Measurements from ENCODE around the gene LEFTY1. TPM values are rescaled to one million over a fixed set of nuclear protein-coding genes. Genes with fewer than 3 reads are reported as not detected.

The LEFTY1 gene
- total and polyA plus RNA-seq, 2 donors (not counting 1 experiment from before 2014, with no cell fraction given): not detected

DNA sequence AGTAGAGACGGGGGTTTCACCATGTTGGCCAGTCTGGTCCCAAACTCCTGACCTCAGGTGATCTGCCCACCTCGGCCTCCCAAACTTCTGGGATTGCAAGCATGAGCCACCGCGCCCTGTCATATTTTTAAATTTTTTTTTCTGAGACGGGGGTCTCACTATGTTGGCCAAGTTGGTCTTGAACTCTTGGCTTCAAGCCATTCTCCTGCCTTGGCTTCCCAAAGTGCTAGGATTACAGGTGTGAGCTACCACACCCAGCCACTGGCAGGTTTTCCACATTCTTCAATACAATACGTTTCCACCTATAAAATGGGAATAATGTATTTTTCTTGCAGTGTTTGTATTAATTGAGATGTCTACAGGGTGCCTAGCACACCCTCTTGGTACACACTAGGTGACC, 3.4 kb upstream of the LEFTY1 start:
- no peaks in the 10 kb centered on the region for H4K20me1 ChIP-seq (ENCODE audit: control insufficient read depth, extremely low read depth, insufficient read depth, low read length)
- no peaks in the 10 kb centered on the region for H3K9me3 ChIP-seq (ENCODE audit: control insufficient read depth, insufficient read depth, low read depth, low read length)
- TF ChIP-seq EZH2 (IDR thresholded peaks at IDR 0.05; ENCODE audit: low read length, missing control alignments) (no peak), CTCF (conservative IDR thresholded peaks at IDR 0.05 in 1 of 2, IDR thresholded peaks at IDR 0.05 in 1 of 2; ENCODE audit: low read depth in 1 of 2, low read length in 2 of 2) (no peak)
- no peaks in the 10 kb centered on the region for H3K27me3 ChIP-seq (ENCODE audit: control insufficient read depth, insufficient read depth, low read length)
- no peak overlapping the region for H3K9ac ChIP-seq (ENCODE audit: insufficient read depth, low read length)
- H3K79me2 ChIP-seq (ENCODE audit: control insufficient read depth, insufficient read depth, low read length): no peaks in the 10 kb centered on the region
- no peak overlapping the region for H3K4me2 ChIP-seq (ENCODE audit: extremely low read depth, insufficient read depth, low read length)
- peaks cover 3% of the 10 kb centered on the region for H3K4me1 ChIP-seq (ENCODE audit: control insufficient read depth, extremely low read depth, insufficient read depth, low read length)
- no peak for DNase-seq (ENCODE audit: low read depth in 2 of 2)
- no peak overlapping the region for H3K4me3 ChIP-seq (replicated peaks in 1 of 4; ENCODE audit: control extremely low read depth in 1 of 4, insufficient read depth in 1 of 4, low read depth in 3 of 4, low read length in 4 of 4)
- H2AFZ ChIP-seq (ENCODE audit: low read length): no peak overlapping the region
- no peak overlapping the region for H3K27ac ChIP-seq (ENCODE audit: insufficient read depth, low read length)
- no peaks in the 10 kb centered on the region for H3K36me3 ChIP-seq (ENCODE audit: control insufficient read depth, insufficient read depth, low read length)

DNA sequence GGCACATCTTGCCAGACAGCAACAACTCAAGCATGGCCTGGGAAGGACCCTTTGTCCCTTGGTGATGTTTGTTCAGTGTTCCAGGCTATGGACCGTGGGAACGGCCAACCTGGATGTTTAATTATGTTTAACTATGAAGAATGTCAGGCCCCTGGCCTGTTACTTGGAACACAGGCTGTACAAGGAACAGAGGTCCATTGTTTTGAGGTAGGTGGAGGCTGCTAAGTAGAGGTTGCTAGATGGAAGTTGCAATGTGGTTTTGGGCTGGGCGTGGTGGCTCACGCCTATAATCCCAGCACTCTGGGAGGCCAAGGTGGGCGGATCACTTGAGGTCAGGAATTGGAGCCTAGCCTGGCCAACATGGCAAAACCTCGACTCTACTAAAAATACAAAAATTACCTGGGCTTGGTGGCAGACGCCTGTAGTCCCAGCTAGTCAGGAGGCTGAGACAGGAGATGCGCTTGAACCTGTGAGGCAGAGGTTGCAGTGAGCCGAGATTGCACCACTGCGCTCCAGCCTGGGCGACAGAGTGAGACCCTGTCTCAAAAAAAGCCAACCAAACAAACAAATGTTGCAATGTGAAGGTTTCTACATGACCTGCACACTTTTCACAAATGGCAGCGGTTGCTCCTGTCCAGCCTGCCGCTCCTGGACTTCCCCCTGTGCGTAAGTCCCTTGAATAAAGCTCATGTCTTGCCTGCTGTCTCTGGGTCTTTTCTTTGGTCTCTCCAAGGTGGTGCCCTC, 2.5 kb upstream of the LEFTY1 start:
- no peaks in the 10 kb centered on the region for H4K20me1 ChIP-seq (ENCODE audit: control insufficient read depth, extremely low read depth, insufficient read depth, low read length)
- peaks cover 3% of the 10 kb centered on the region for H3K4me1 ChIP-seq (ENCODE audit: control insufficient read depth, extremely low read depth, insufficient read depth, low read length)
- no peak for DNase-seq (ENCODE audit: low read depth in 2 of 2)
- H3K4me3 ChIP-seq (replicated peaks in 1 of 4; ENCODE audit: control extremely low read depth in 1 of 4, insufficient read depth in 1 of 4, low read depth in 3 of 4, low read length in 4 of 4): no peak overlapping the region
- H3K4me2 ChIP-seq (ENCODE audit: extremely low read depth, insufficient read depth, low read length): no peak overlapping the region
- no peaks in the 10 kb centered on the region for H3K9me3 ChIP-seq (ENCODE audit: control insufficient read depth, insufficient read depth, low read depth, low read length)
- H3K36me3 ChIP-seq (ENCODE audit: control insufficient read depth, insufficient read depth, low read length): no peaks in the 10 kb centered on the region
- no peak overlapping the region for H3K27ac ChIP-seq (ENCODE audit: insufficient read depth, low read length)
- H3K27me3 ChIP-seq (ENCODE audit: control insufficient read depth, insufficient read depth, low read length): no peaks in the 10 kb centered on the region
- TF ChIP-seq CTCF (conservative IDR thresholded peaks at IDR 0.05 in 1 of 2, IDR thresholded peaks at IDR 0.05 in 1 of 2; ENCODE audit: low read depth in 1 of 2, low read length in 2 of 2) (no peak), EZH2 (IDR thresholded peaks at IDR 0.05; ENCODE audit: low read length, missing control alignments) (no peak)
- H3K79me2 ChIP-seq (ENCODE audit: control insufficient read depth, insufficient read depth, low read length): no peaks in the 10 kb centered on the region
- no peak overlapping the region for H3K9ac ChIP-seq (ENCODE audit: insufficient read depth, low read length)
- H2AFZ ChIP-seq (ENCODE audit: low read length): no peak overlapping the region

DNA sequence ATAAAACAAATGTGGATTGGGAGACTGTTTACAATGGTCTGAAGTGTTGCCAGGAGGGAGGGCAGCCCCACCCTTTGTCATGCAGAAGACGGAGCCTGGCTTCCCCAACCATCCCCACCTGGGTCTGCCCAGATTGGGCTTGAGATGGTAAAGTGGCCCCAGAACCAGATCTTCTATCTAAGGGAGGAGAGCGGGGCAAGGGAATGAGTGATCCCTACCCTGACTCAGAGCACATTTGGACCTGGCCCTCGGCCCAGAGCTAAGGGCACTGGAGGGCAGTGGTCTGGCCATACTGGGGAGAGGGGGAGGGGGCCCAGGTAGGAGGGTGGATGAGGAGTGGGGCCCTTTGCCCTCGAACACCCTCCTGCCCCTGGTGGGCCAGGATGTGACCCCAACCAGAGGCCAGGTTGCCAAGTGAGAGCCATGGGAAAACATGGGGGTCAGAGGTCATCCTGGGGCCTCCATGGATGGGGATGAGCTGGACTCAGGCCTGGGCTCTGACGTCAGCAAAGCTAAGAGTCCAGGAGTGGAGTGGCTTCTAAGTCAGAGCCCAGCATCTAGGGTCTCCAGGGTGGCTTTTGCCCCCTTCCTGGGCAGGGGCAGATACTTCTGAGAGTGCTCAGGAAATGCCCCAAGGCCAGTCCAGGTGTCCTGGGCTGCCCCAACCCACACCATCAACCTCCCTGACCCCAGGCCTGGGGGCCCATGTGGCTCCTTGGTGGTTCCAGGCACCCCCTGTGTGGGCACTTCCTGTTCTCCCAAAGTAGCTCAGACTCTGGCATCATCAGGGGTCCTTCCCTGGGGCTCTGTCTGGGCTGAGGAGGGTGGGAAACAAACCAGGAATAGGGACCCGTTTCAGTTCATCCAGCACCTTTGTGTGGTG, 1.6 kb upstream of the LEFTY1 start:
- Histone ChIP-seq H2AFZ (ENCODE audit: low read length) (no peak overlapping the region), H3K4me3 (replicated peaks in 1 of 4; ENCODE audit: control extremely low read depth in 1 of 4, insufficient read depth in 1 of 4, low read depth in 3 of 4, low read length in 4 of 4) (no peak overlapping the region), H3K9ac (ENCODE audit: insufficient read depth, low read length) (no peak overlapping the region), H3K27me3 (ENCODE audit: control insufficient read depth, insufficient read depth, low read length) (no peaks in the 10 kb centered on the region), H3K27ac (ENCODE audit: insufficient read depth, low read length) (no peak overlapping the region), H3K4me2 (ENCODE audit: extremely low read depth, insufficient read depth, low read length) (no peak overlapping the region), H3K79me2 (ENCODE audit: control insufficient read depth, insufficient read depth, low read length) (no peaks in the 10 kb centered on the region), H4K20me1 (ENCODE audit: control insufficient read depth, extremely low read depth, insufficient read depth, low read length) (no peaks in the 10 kb centered on the region), H3K9me3 (ENCODE audit: control insufficient read depth, insufficient read depth, low read depth, low read length) (no peaks in the 10 kb centered on the region), H3K36me3 (ENCODE audit: control insufficient read depth, insufficient read depth, low read length) (no peaks in the 10 kb centered on the region), H3K4me1 (ENCODE audit: control insufficient read depth, extremely low read depth, insufficient read depth, low read length) (peaks cover 3% of the 10 kb centered on the region)
- TF ChIP-seq CTCF (conservative IDR thresholded peaks at IDR 0.05 in 1 of 2, IDR thresholded peaks at IDR 0.05 in 1 of 2; ENCODE audit: low read depth in 1 of 2, low read length in 2 of 2) (no peak), EZH2 (IDR thresholded peaks at IDR 0.05; ENCODE audit: low read length, missing control alignments) (no peak)
- peak in 1 of 2 donors; percentile 39 for DNase-seq (ENCODE audit: low read depth in 2 of 2)
